Measurements from ENCODE around the gene ARHGEF9.

The ARHGEF9 gene

DNA sequence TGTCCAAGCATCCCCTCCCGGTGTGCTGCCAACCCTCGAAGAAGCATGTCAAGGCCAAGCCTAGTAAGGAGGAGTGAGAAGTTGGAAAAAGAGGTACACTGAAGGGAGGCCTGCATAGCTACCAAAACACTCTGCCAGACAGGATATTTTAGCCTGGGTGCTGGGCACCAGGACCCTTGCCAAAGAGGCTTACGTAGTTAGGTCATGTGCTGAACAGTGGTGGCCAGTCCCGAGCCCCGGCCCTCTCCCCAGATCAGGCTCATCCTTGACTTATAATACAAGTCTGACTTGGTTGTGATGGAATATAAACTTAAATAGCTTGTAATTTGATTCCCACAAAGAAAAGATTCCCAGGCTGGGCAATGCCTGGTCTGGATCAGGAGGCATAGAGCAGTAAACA lies 149.3 kb downstream of the ARHGEF9 start:
- H3K27me3 ChIP-seq (ENCODE audit: control insufficient read depth in 1 of 2, insufficient read depth in 2 of 2, low read length in 2 of 2), result no peaks in the 10 kb centered on the region
- no peaks in the 10 kb centered on the region for H3K4me1 ChIP-seq (ENCODE audit: control insufficient read depth in 1 of 2, insufficient read depth in 2 of 2, low read length in 2 of 2)
- H3K36me3 ChIP-seq (ENCODE audit: control insufficient read depth in 1 of 2, insufficient read depth in 2 of 2, low read length in 2 of 2), result peaks cover 19 to 32% of the 10 kb centered on the region in 2 donors
- H3K27ac ChIP-seq (ENCODE audit: low read depth, low read length), result no peak overlapping the region
- H3K4me3 ChIP-seq (ENCODE audit: low read depth in 1 of 2, low read length in 2 of 2), result no peak overlapping the region
- H3K9me3 ChIP-seq (ENCODE audit: control insufficient read depth in 1 of 2, low read length in 2 of 2), result peaks cover 5 to 9% of the 10 kb centered on the region in 2 donors
- H3K9ac ChIP-seq (ENCODE audit: low read depth in 1 of 2, low read length in 2 of 2), result no peak overlapping the region

DNA sequence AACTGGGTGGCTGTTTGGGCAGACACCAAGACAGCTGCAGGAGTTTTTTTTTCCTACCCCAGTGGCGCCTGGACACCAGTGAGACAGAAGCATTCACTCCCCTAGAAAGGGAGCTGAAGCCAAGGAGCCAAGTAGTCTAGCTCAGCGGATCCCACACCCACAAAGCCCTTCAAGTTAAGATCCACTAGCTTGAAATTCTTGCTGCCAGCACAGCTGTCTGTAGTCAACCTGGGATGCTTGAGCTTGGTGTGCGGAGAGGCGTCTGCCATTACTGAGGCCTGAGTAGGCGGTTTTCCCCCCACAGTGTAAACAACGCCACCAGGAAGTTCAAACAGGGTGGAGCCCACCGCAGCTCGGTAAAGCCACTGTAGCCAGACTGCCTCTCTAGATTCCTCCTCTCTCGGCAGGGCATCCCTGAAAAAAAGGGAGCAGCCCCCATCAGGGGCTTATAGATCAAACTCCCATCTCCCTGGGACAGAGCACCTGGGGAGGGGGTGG lies 171.4 kb downstream of the ARHGEF9 start:
- H3K4me1 ChIP-seq (ENCODE audit: control insufficient read depth in 1 of 2, insufficient read depth in 2 of 2, low read length in 2 of 2), result no peaks in the 10 kb centered on the region
- no peak overlapping the region for H3K9ac ChIP-seq (ENCODE audit: low read depth in 1 of 2, low read length in 2 of 2)
- H3K4me3 ChIP-seq (ENCODE audit: low read depth in 1 of 2, low read length in 2 of 2), result no peak overlapping the region
- H3K36me3 ChIP-seq (ENCODE audit: control insufficient read depth in 1 of 2, insufficient read depth in 2 of 2, low read length in 2 of 2), result no peaks in the 10 kb centered on the region
- no peaks in the 10 kb centered on the region for H3K27me3 ChIP-seq (ENCODE audit: control insufficient read depth in 1 of 2, insufficient read depth in 2 of 2, low read length in 2 of 2)
- H3K9me3 ChIP-seq (ENCODE audit: control insufficient read depth in 1 of 2, low read length in 2 of 2), result no peaks in the 10 kb centered on the region
- no peak overlapping the region for H3K27ac ChIP-seq (ENCODE audit: low read depth, low read length)

DNA sequence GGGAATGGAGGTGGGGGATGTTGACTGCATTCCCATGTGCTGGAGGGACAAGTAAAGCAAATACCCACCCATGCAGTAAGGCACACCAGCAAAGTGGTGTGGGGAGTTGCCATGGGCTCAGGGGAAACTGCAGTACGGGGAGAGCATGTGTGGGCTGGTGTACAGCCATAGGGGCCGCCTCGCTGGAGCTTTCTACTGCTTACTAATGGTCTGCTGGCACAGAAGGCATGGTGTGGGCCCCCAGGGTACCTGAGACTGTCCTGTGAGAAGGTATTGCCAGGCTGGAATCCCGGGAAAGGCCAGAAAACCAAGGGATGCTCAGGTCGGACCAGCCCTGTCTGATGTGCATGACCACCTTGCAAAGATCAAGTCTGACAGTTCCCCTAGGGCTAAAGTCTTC lies 199.1 kb downstream of the ARHGEF9 start:
- Histone ChIP-seq H3K9me3 (ENCODE audit: control insufficient read depth in 1 of 2, low read length in 2 of 2) (no peaks in the 10 kb centered on the region), H3K27me3 (ENCODE audit: control insufficient read depth in 1 of 2, insufficient read depth in 2 of 2, low read length in 2 of 2) (no peaks in the 10 kb centered on the region), H3K27ac (ENCODE audit: low read depth, low read length) (no peak overlapping the region), H3K4me1 (ENCODE audit: control insufficient read depth in 1 of 2, insufficient read depth in 2 of 2, low read length in 2 of 2) (no peaks in the 10 kb centered on the region), H3K36me3 (ENCODE audit: control insufficient read depth in 1 of 2, insufficient read depth in 2 of 2, low read length in 2 of 2) (no peaks in the 10 kb centered on the region), H3K4me3 (ENCODE audit: low read depth in 1 of 2, low read length in 2 of 2) (no peak overlapping the region), H3K9ac (ENCODE audit: low read depth in 1 of 2, low read length in 2 of 2) (no peak overlapping the region)
